ENCODE results near the gene NSUN5. TPM values are rescaled to one million over a fixed set of nuclear protein-coding genes. Genes with fewer than 3 reads are reported as not detected.
"Not testable (repeated sequence)": the region's sequence is repeated elsewhere in the genome, so short reads cannot be mapped to it uniquely, and the experiment has no call there.

NSUN5 gene
- polyA plus RNA-seq, 1 donor = 23.8 TPM

DNA sequence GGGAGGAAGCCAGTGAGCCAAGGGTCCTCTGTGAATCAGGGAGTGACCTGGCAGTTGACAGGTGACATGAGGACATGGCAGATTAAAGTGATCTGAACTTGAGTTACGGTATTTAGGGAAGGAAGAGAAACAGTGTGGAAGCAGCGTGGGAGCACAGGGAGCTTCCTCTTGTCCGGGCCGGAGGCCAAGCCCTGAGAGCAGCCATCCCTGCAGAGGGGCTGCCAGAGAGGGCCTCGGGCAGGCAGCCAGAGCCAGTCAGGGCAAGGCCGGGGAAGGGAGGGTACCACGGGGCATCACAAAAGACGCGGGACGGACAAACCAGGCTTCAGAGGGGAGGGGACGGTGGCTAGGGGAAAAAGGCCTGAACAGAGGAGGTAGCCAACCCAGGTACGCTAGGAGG lies 8.8 kb downstream of the NSUN5 start:
- not testable (repeated sequence) for H3K9me3 ChIP-seq (ENCODE audit: control insufficient read depth, low read depth, low read length); H3K4me3 ChIP-seq (ENCODE audit: low read length); H3K27me3 ChIP-seq (ENCODE audit: control insufficient read depth, insufficient read depth, low read length); DNase-seq; H3K27ac ChIP-seq (ENCODE audit: low read length); H3K4me1 ChIP-seq (ENCODE audit: control insufficient read depth, insufficient read depth, low read length)
- peaks cover 11% of the 10 kb centered on the region for H3K36me3 ChIP-seq (ENCODE audit: control insufficient read depth, insufficient read depth, low read length)
- WGBS (ENCODE audit: insufficient coverage, low lambda C conversion rate) = no CpG with 5 or more reads among the region's 12 CpGs

DNA sequence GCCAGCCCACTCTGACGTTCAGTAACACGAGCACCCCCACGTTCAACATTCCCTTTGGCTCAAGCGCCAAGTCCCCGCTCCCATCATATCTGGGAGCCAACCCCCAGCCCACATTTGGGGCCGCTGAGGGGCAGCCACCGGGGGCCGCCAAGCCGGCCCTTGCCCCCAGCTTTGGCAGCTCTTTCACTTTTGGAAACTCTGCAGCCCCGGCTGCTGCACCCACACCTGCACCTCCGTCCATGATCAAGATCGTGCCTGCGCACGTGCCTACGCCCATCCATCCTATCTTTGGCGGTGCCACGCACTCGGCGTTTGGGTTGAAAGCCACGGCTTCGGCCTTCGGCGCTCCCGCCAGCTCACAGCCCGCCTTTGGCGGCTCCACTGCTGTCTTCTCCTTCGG lies 10.9 kb downstream of the NSUN5 start:
- not testable (repeated sequence) for H3K27ac ChIP-seq (ENCODE audit: low read length); H3K36me3 ChIP-seq (ENCODE audit: control insufficient read depth, insufficient read depth, low read length); H3K4me3 ChIP-seq (ENCODE audit: low read length); H3K27me3 ChIP-seq (ENCODE audit: control insufficient read depth, insufficient read depth, low read length); H3K9me3 ChIP-seq (ENCODE audit: control insufficient read depth, low read depth, low read length); H3K4me1 ChIP-seq (ENCODE audit: control insufficient read depth, insufficient read depth, low read length); DNase-seq
- WGBS (ENCODE audit: insufficient coverage, low lambda C conversion rate) = no CpG with 5 or more reads among the region's 27 CpGs

- H3K27me3 ChIP-seq (ENCODE audit: control insufficient read depth, insufficient read depth, low read length); H3K36me3 ChIP-seq (ENCODE audit: control insufficient read depth, insufficient read depth, low read length); H3K4me3 ChIP-seq (ENCODE audit: low read length); H3K27ac ChIP-seq (ENCODE audit: low read length); H3K4me1 ChIP-seq (ENCODE audit: control insufficient read depth, insufficient read depth, low read length); DNase-seq; H3K9me3 ChIP-seq (ENCODE audit: control insufficient read depth, low read depth, low read length): not testable (repeated sequence)
- WGBS (ENCODE audit: insufficient coverage, low lambda C conversion rate) = no CpG with 5 or more reads among the region's 13 CpGs
Measured at GRCh38 chr7:73297235-73297634, 11.4 kb downstream of the NSUN5 start.

DNA sequence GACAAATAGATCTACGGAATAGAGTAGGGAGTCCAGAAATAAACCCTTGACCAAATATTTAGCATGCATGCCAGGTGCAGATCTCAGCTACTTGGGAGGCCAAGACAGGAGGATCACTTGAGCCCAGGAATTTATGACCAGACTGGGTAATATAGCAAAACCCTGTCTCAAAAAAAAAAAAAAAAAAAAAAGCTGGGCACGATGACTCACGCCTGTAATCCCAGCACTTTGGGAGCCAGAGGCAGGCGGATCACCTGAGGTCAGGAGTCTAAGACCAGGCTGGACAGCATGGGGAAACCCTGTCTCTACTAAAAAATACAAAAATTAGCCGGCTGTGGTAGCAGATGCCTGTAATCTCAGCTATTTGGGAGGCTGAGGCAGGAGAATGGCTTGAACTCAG lies 31.4 kb downstream of the NSUN5 start:
- H3K4me1 ChIP-seq (ENCODE audit: control insufficient read depth, insufficient read depth, low read length); H3K36me3 ChIP-seq (ENCODE audit: control insufficient read depth, insufficient read depth, low read length); DNase-seq; H3K4me3 ChIP-seq (ENCODE audit: low read length); H3K27ac ChIP-seq (ENCODE audit: low read length); H3K27me3 ChIP-seq (ENCODE audit: control insufficient read depth, insufficient read depth, low read length); H3K9me3 ChIP-seq (ENCODE audit: control insufficient read depth, low read depth, low read length): not testable (repeated sequence)
- no CpG with 5 or more reads among the region's 5 CpGs for WGBS (ENCODE audit: insufficient coverage, low lambda C conversion rate)

GRCh38 chr7:73267813-73268212 lies 40.8 kb downstream of the NSUN5 start:
- DNase-seq; H3K4me1 ChIP-seq (ENCODE audit: control insufficient read depth, insufficient read depth, low read length); H3K27ac ChIP-seq (ENCODE audit: low read length); H3K36me3 ChIP-seq (ENCODE audit: control insufficient read depth, insufficient read depth, low read length); H3K4me3 ChIP-seq (ENCODE audit: low read length); H3K9me3 ChIP-seq (ENCODE audit: control insufficient read depth, low read depth, low read length); H3K27me3 ChIP-seq (ENCODE audit: control insufficient read depth, insufficient read depth, low read length): not testable (repeated sequence)
- WGBS (ENCODE audit: insufficient coverage, low lambda C conversion rate) = no CpG with 5 or more reads among the region's 4 CpGs

DNA sequence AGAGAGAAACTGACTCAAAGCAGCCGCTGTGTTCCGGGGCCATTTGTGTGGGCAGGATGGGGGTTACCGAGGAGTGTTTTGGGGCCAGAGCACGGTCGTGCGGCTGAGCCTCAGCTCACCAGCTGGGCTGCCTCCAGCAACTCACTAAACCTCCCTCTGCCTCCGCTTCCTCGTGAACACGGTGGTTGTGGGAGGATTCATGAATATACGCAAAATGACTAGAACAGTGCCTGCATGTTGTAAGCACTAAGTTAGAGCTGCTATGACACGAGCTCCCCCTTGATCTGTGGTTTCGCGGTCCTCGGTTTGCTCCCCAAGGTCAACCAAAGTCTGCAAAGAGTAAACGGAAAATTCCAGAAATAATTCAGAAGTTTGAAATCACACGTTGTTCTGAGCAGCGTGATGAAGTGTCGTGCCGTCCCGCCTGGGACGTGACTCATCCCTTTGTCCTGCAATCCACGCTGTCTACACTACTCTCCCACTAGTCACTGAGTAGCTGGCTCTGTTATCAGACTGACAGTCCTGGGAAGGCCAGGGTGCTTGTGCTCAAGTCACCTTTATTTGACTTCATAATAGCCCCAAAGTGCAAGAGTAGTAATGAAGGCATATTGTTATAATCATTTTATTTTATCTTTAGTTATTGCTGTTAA lies 41.8 kb downstream of the NSUN5 start:
- H3K36me3 ChIP-seq (ENCODE audit: control insufficient read depth, insufficient read depth, low read length); H3K4me3 ChIP-seq (ENCODE audit: low read length); H3K27me3 ChIP-seq (ENCODE audit: control insufficient read depth, insufficient read depth, low read length); H3K4me1 ChIP-seq (ENCODE audit: control insufficient read depth, insufficient read depth, low read length); H3K27ac ChIP-seq (ENCODE audit: low read length); H3K9me3 ChIP-seq (ENCODE audit: control insufficient read depth, low read depth, low read length); DNase-seq: not testable (repeated sequence)
- WGBS (ENCODE audit: insufficient coverage, low lambda C conversion rate) = no CpG with 5 or more reads among the region's 22 CpGs

DNA sequence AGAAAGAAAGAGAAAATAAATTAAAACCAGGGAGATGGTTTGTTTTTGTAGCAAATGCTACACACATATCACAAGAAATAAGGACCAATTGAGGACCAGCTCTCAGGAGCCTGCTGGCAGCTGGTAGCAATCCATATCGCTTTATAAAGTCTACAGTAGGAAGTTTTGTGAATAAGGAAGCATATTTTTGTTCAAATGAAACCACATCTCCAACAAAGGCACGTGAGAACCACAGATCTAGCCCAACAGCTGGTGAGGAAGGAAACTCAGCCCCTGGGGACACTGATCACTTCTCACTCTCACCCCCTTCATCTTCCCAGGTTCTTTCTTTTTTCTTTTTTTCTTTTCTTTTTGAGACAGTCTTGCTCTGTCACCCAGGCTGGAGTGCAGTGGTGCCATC lies 46.2 kb downstream of the NSUN5 start:
- not testable (repeated sequence) for H3K9me3 ChIP-seq (ENCODE audit: control insufficient read depth, low read depth, low read length); DNase-seq; H3K4me1 ChIP-seq (ENCODE audit: control insufficient read depth, insufficient read depth, low read length); H3K36me3 ChIP-seq (ENCODE audit: control insufficient read depth, insufficient read depth, low read length); H3K4me3 ChIP-seq (ENCODE audit: low read length); H3K27me3 ChIP-seq (ENCODE audit: control insufficient read depth, insufficient read depth, low read length); H3K27ac ChIP-seq (ENCODE audit: low read length)
- WGBS (ENCODE audit: insufficient coverage, low lambda C conversion rate) = no CpG with 5 or more reads among the region's 2 CpGs

Other genes starting within 250 kb of the NSUN5 start
- gene SPDYE9, start 222.8 kb downstream of the NSUN5 start, polyA plus RNA-seq = 0.37 TPM
- 0.42 TPM for gene TRIM50, start 19.3 kb upstream of the NSUN5 start, polyA plus RNA-seq
- gene FKBP6, start 19.3 kb upstream of the NSUN5 start, polyA plus RNA-seq = 0.04 TPM
- gene FZD9, start 125.0 kb upstream of the NSUN5 start, polyA plus RNA-seq = 0.46 TPM
- gene BAZ1B, start 213.5 kb upstream of the NSUN5 start, polyA plus RNA-seq = 37.3 TPM
- 40.7 TPM for gene BCL7B, start 248.9 kb upstream of the NSUN5 start, polyA plus RNA-seq